Natural killer cell treated with Interleukin-12 subunit alpha and Interleukin-12 subunit beta and Interleukin-15 and Interleukin-18, amount 100 ng/mL, for 72 hours (primary cell): ENCODE data around the gene SSR3. TPM values are rescaled to one million over a fixed set of nuclear protein-coding genes. Genes with fewer than 3 reads are reported as not detected.

Experiments
- ATAC-seq, 2 donors: fragments of 150-1000 bp; cut with Tn5 transposase in 1 of 2; sonication (Bioruptor Pico), chemical (Tn5 transposase) in 1 of 2; 2 replicates each; pipeline ENCODE4 v1.10.0; 2021
- DNase-seq: peaks from one replicate; pipeline ENCODE4 v3.0.0; 2022; ENCODE audit warnings: low spot score
- H3K27ac Mint-ChIP-seq, 2 donors: 1 replicate in 1 of 2; 2 replicates in 1 of 2; pipeline ENCODE4 v1.8.0; 2022; ENCODE audit warnings: mixed read lengths in 2 of 2, mild to moderate bottlenecking in 1 of 2, moderate library complexity in 1 of 2
- H3K27me3 Mint-ChIP-seq, 2 donors: 1 replicate in 1 of 2; 2 replicates in 1 of 2; pipeline ENCODE4 v1.8.0; 2022; ENCODE audit warnings: mixed read lengths in 2 of 2
- H3K36me3 Mint-ChIP-seq: one replicate; pipeline ENCODE4 v1.8.0; 2022; ENCODE audit warnings: mixed read lengths
- H3K4me1 Mint-ChIP-seq, 2 donors: 1 replicate in 1 of 2; 2 replicates in 1 of 2; pipeline ENCODE4 v1.8.0; 2022; ENCODE audit warnings: low read depth in 2 of 2, mixed read lengths in 2 of 2, mild to moderate bottlenecking in 1 of 2
- H3K4me3 Mint-ChIP-seq: one replicate; pipeline ENCODE4 v1.8.0; 2022; ENCODE audit warnings: mixed read lengths
- H3K9me3 Mint-ChIP-seq: 2 replicates; pipeline ENCODE4 v1.8.0; 2022; ENCODE audit warnings: mixed read lengths
- total RNA-seq, 2 donors: library from RNA; stranded (reverse); gene quantifications; one replicate each; pipeline ENCODE4 v1.2.3, GENCODE V29; 2022

Gene SSR3
- total RNA-seq, 2 donors from 2014 or later, result 119 to 183 TPM

GRCh38 chr3:156511987-156512677 is 42.8 kb downstream of the SSR3 start:
- Mint-ChIP-seq H3K4me3 (peak overlapping the region; percentile 0), H3K9me3 (no peaks in the 10 kb centered on the region), H3K27ac (peak overlapping the region in 1 of 2 donors; percentile 2), H3K27me3 (peaks cover 19% of the 10 kb centered on the region in 2 donors), H3K4me1 (peaks cover 6 to 9% of the 10 kb centered on the region in 2 donors), H3K36me3 (no peaks in the 10 kb centered on the region)
- ATAC-seq, result peak; percentile 24 to 66
- DNase-seq, result no peak

- H3K36me3 Mint-ChIP-seq, result peaks cover 5% of the 10 kb centered on the region
- H3K27ac Mint-ChIP-seq, result no peak overlapping the region
- ATAC-seq (peak in 1 of 2 donors; percentile 70), DNase-seq (no peak)
- H3K4me1 Mint-ChIP-seq, result peaks cover 6 to 9% of the 10 kb centered on the region in 2 donors
- no peaks in the 10 kb centered on the region for H3K9me3 Mint-ChIP-seq
- H3K27me3 Mint-ChIP-seq, result peaks cover 20 to 32% of the 10 kb centered on the region in 2 donors
- H3K4me3 Mint-ChIP-seq, result no peak overlapping the region
Observed at GRCh38 chr3:156509189-156510174, 45.4 kb downstream of the SSR3 start.

GRCh38 chr3:156507285-156507684 is 47.6 kb downstream of the SSR3 start:
- Mint-ChIP-seq H3K27me3 (peaks cover 25 to 40% of the 10 kb centered on the region in 2 donors), H3K36me3 (peaks cover 5% of the 10 kb centered on the region), H3K4me1 (peaks cover 6 to 7% of the 10 kb centered on the region in 2 donors), H3K4me3 (no peak overlapping the region), H3K9me3 (no peaks in the 10 kb centered on the region), H3K27ac (no peak overlapping the region)
- ATAC-seq, result no peak
- no peak for DNase-seq

GRCh38 chr3:156498307-156498706 is 56.6 kb downstream of the SSR3 start:
- DNase-seq, result no peak
- Mint-ChIP-seq H3K27me3 (peaks cover 0 to 20% of the 10 kb centered on the region in 2 donors), H3K9me3 (peaks cover 4% of the 10 kb centered on the region), H3K4me3 (no peak overlapping the region), H3K36me3 (no peaks in the 10 kb centered on the region), H3K27ac (no peak overlapping the region), H3K4me1 (no peaks in the 10 kb centered on the region)
- no peak for ATAC-seq

GRCh38 chr3:156497326-156497725 is 57.6 kb downstream of the SSR3 start:
- ATAC-seq, result no peak
- Mint-ChIP-seq H3K4me3 (no peak overlapping the region), H3K36me3 (no peaks in the 10 kb centered on the region), H3K9me3 (peaks cover 4% of the 10 kb centered on the region), H3K27me3 (peaks cover 0 to 21% of the 10 kb centered on the region in 2 donors), H3K27ac (no peak overlapping the region), H3K4me1 (no peaks in the 10 kb centered on the region)
- DNase-seq, result no peak

- Mint-ChIP-seq H3K4me1 (no peaks in the 10 kb centered on the region), H3K9me3 (peaks cover 4% of the 10 kb centered on the region), H3K27ac (no peak overlapping the region), H3K27me3 (peaks cover 0 to 23% of the 10 kb centered on the region in 2 donors), H3K4me3 (no peak overlapping the region), H3K36me3 (no peaks in the 10 kb centered on the region)
- no peak for ATAC-seq
- DNase-seq, result no peak
Observed at GRCh38 chr3:156495816-156496215, 59.1 kb downstream of the SSR3 start.

GRCh38 chr3:156493887-156494286 is 61.0 kb downstream of the SSR3 start:
- H3K9me3 Mint-ChIP-seq, result peaks cover 4% of the 10 kb centered on the region
- ATAC-seq (no peak), DNase-seq (no peak)
- H3K27ac Mint-ChIP-seq, result no peak overlapping the region
- H3K36me3 Mint-ChIP-seq, result no peaks in the 10 kb centered on the region
- no peak overlapping the region for H3K4me3 Mint-ChIP-seq
- H3K27me3 Mint-ChIP-seq, result peaks cover 0 to 23% of the 10 kb centered on the region in 2 donors
- H3K4me1 Mint-ChIP-seq, result no peaks in the 10 kb centered on the region

- Mint-ChIP-seq H3K4me1 (no peaks in the 10 kb centered on the region), H3K27ac (no peak overlapping the region), H3K27me3 (peaks cover 0 to 16% of the 10 kb centered on the region in 2 donors), H3K36me3 (no peaks in the 10 kb centered on the region), H3K9me3 (no peaks in the 10 kb centered on the region), H3K4me3 (no peak overlapping the region)
- no peak for ATAC-seq
- DNase-seq, result no peak
Observed at GRCh38 chr3:156492801-156493261, 62.1 kb downstream of the SSR3 start.

GRCh38 chr3:156491192-156491591 is 63.7 kb downstream of the SSR3 start:
- Mint-ChIP-seq H3K36me3 (no peaks in the 10 kb centered on the region), H3K4me1 (no peaks in the 10 kb centered on the region), H3K9me3 (no peaks in the 10 kb centered on the region), H3K4me3 (no peak overlapping the region), H3K27me3 (peaks cover 0 to 12% of the 10 kb centered on the region in 2 donors), H3K27ac (no peak overlapping the region)
- DNase-seq (no peak), ATAC-seq (no peak)

Other genes with a start within 250 kb of the SSR3 start
- gene TIPARP, start 119.5 kb upstream of the SSR3 start, total RNA-seq, result 10 to 100 TPM; 35.9 to 38.0 TPM